ENCODE data around the gene CD160.

DNA sequence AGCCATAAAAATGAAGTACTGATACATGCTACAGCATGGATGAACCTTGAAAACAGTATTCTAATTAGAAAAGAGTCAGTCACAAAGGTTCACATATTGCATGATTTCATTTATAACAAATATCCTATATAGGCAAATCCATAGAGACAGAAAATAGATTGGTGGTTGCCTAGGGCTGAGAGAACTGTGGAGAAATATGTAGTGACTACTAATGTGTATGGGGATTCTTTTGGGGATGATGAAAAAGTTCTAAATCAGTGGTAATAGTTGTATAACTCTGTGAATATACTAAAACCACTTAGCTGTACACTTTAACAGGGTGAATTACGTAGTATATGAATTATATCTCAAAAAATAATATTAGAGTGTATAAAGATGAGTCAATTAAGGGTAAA is 58.8 kb downstream of the CD160 start:
- TF ChIP-seq POLR2A (IDR thresholded peaks at IDR 0.05; ENCODE audit: low read depth, low read length), result no peak
- TF ChIP-seq, protein P1, sequence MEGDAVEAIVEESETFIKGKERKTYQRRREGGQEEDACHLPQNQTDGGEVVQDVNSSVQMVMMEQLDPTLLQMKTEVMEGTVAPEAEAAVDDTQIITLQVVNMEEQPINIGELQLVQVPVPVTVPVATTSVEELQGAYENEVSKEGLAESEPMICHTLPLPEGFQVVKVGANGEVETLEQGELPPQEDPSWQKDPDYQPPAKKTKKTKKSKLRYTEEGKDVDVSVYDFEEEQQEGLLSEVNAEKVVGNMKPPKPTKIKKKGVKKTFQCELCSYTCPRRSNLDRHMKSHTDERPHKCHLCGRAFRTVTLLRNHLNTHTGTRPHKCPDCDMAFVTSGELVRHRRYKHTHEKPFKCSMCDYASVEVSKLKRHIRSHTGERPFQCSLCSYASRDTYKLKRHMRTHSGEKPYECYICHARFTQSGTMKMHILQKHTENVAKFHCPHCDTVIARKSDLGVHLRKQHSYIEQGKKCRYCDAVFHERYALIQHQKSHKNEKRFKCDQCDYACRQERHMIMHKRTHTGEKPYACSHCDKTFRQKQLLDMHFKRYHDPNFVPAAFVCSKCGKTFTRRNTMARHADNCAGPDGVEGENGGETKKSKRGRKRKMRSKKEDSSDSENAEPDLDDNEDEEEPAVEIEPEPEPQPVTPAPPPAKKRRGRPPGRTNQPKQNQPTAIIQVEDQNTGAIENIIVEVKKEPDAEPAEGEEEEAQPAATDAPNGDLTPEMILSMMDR (IDR thresholded peaks at IDR 0.05 in 2 of 3, conservative IDR thresholded peaks at IDR 0.05 in 1 of 3; ENCODE audit: control insufficient read depth in 2 of 3, extremely low read depth in 1 of 3, insufficient read depth in 1 of 3, low read depth in 3 of 3, low read length in 3 of 3), result no peak
- TF ChIP-seq HDAC6 (IDR thresholded peaks at IDR 0.05; ENCODE audit: unreplicated experiment), result no peak
- TF ChIP-seq RAD21 (IDR thresholded peaks at IDR 0.05; ENCODE audit: insufficient read depth, low read depth, low read length), result no peak
- no peak for TF ChIP-seq FOXK2 (IDR thresholded peaks at IDR 0.05)
- TF ChIP-seq NFIC (IDR thresholded peaks at IDR 0.05; ENCODE audit: low read depth, low read length), result no peak

Data from GM12878 (cell line).